ENCODE measurements around the gene OR51A4. TPM values are rescaled to one million over a fixed set of nuclear protein-coding genes. Genes with fewer than 3 reads are reported as not detected.

OR51A4 gene
- total RNA-seq, 1 donor from 2014 or later = not detected

DNA sequence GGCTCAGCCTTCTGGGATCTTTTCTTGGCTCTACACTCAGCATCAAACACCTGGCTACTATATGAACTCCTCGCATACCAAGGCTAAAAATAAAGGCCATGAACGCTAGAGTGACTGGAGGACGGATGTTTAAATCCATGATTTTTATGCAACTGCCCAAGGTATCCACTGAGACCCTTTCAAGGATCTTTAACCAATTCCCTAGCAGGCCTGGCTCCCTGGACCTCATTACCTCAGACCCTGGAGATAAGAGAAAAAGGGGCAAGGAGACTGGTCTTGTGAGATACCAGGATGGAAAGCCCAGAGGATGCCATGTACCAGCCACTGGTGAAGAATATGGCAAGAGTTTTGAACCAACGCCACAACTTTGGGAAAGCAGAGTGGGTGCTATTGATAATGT is 28.2 kb downstream of the OR51A4 start, which contains the start of gene OR51G2:
OR51G2 (minus strand) TSS at position 101 of the 400 bp plus-strand sequence. CDS start 3,687 bp downstream, outside the sequence.
- Histone ChIP-seq H3K27me3 (no peaks in the 10 kb centered on the region), H3K4me2 (no peak within 1 kb of the TSS), H3K36me3 (no peaks in the 10 kb centered on the region), H2AFZ (replicated peaks) (no peak within 1 kb of the TSS), H4K20me1 (ENCODE audit: low read depth) (no peaks in the 10 kb centered on the region), H3K9me3 (ENCODE audit: low read depth) (no peaks in the 10 kb centered on the region), H3K4me3 (no peak within 1 kb of the TSS), H3K27ac (no peak within 1 kb of the TSS), H3K9ac (no peak within 1 kb of the TSS), H3K79me2 (ENCODE audit: low read depth) (no peaks in the 10 kb centered on the region), H3F3A (ENCODE audit: low read depth) (no peaks in the 10 kb centered on the region), H3K4me1 (no peaks in the 10 kb centered on the region)
- no peaks in the 10 kb centered on the region for H3K4me1 Mint-ChIP-seq
- no peak for TF ChIP-seq EZH2phosphoT487 (IDR thresholded peaks at IDR 0.05)
- no peak for TF ChIP-seq EZH2 (IDR thresholded peaks at IDR 0.05)
- TF ChIP-seq, protein P1, sequence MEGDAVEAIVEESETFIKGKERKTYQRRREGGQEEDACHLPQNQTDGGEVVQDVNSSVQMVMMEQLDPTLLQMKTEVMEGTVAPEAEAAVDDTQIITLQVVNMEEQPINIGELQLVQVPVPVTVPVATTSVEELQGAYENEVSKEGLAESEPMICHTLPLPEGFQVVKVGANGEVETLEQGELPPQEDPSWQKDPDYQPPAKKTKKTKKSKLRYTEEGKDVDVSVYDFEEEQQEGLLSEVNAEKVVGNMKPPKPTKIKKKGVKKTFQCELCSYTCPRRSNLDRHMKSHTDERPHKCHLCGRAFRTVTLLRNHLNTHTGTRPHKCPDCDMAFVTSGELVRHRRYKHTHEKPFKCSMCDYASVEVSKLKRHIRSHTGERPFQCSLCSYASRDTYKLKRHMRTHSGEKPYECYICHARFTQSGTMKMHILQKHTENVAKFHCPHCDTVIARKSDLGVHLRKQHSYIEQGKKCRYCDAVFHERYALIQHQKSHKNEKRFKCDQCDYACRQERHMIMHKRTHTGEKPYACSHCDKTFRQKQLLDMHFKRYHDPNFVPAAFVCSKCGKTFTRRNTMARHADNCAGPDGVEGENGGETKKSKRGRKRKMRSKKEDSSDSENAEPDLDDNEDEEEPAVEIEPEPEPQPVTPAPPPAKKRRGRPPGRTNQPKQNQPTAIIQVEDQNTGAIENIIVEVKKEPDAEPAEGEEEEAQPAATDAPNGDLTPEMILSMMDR (IDR thresholded peaks at IDR 0.05) = no peak
- no peaks in the 10 kb centered on the region for H3K27me3 Mint-ChIP-seq (ENCODE audit: insufficient read depth, low read depth)
- no peaks in the 10 kb centered on the region for H3K36me3 Mint-ChIP-seq
- no peak for DNase-seq (ENCODE audit: low spot score)
- no peak within 1 kb of the TSS for H3K27ac Mint-ChIP-seq
- H3K4me3 Mint-ChIP-seq = no peak within 1 kb of the TSS
- no peaks in the 10 kb centered on the region for H3K9me3 Mint-ChIP-seq

DNA sequence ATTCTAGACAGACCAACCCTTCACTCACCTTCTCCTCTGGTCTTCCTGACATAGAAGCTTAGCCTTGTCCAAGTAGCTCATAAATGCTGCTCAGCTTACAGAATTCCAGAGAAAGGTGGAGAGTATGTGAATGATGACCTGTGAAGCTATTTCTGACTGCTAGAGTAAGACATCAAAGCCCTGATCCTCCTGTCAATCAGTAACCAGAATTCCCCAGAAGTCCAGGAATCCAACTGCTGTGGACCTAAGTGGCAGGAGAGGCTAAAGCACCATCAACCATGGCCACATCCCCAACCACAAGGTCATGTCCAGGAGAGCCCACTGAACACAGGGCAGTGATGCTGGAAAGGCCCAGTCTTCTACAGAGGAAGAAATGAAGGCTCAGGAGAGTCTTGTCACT is 30.8 kb downstream of the OR51A4 start:
- Mint-ChIP-seq H3K9me3 (no peaks in the 10 kb centered on the region), H3K27ac (no peak overlapping the region), H3K4me3 (no peak overlapping the region)

DNA sequence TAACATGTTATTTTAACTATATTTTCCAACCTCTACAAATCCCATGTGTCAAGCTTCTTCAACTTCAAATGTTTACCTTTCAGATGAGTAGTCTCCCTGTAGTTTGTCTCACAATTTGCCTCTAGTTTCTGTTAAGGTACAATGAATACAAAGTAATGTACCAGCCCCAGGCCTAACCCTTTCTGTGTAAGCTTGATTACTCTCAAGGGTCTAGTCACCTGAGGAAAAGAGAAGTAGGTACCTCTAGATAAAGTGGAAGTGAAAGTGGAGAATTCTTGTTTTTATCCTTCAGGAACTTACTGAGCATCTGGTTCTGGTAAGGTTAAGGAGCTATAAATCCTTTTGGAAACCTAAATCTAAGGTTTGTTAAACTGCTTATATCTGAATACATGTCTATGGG is 43.9 kb downstream of the OR51A4 start, which contains the start of gene OR51A7:
OR51A7 (plus strand) TSS at position 300 of the 400 bp plus-strand sequence. CDS start 3,587 bp downstream, outside the sequence.
- Mint-ChIP-seq H3K9me3 (no peaks in the 10 kb centered on the region), H3K27ac (no peak within 1 kb of the TSS), H3K4me3 (no peak within 1 kb of the TSS), H3K4me1 (no peaks in the 10 kb centered on the region), H3K36me3 (no peaks in the 10 kb centered on the region), H3K27me3 (ENCODE audit: insufficient read depth, low read depth) (no peaks in the 10 kb centered on the region)
- no peak within 1 kb of the TSS for H3K4me2 ChIP-seq
- H3K79me2 ChIP-seq (ENCODE audit: low read depth) = no peaks in the 10 kb centered on the region
- no peaks in the 10 kb centered on the region for H4K20me1 ChIP-seq (ENCODE audit: low read depth)
- no peak within 1 kb of the TSS for H3K9ac ChIP-seq
- H3K36me3 ChIP-seq = no peaks in the 10 kb centered on the region
- no peak within 1 kb of the TSS for H2AFZ ChIP-seq (replicated peaks)
- no peaks in the 10 kb centered on the region for H3K4me1 ChIP-seq
- H3F3A ChIP-seq (ENCODE audit: low read depth) = no peaks in the 10 kb centered on the region
- TF ChIP-seq EZH2 (IDR thresholded peaks at IDR 0.05) = no peak
- TF ChIP-seq, protein P1 (IDR thresholded peaks at IDR 0.05) = no peak
- no peak for TF ChIP-seq EZH2phosphoT487 (IDR thresholded peaks at IDR 0.05)
- no peaks in the 10 kb centered on the region for H3K27me3 ChIP-seq
- no peak within 1 kb of the TSS for H3K4me3 ChIP-seq
- no peak within 1 kb of the TSS for H3K27ac ChIP-seq
- DNase-seq (ENCODE audit: low spot score) = no peak
- no peaks in the 10 kb centered on the region for H3K9me3 ChIP-seq (ENCODE audit: low read depth)

More for the DNA sequence above, 30.8 kb downstream of the OR51A4 start:
- Histone ChIP-seq H3K27me3 (no peaks in the 10 kb centered on the region), H3K9me3 (ENCODE audit: low read depth) (no peaks in the 10 kb centered on the region), H3F3A (ENCODE audit: low read depth) (no peaks in the 10 kb centered on the region), H3K4me1 (no peaks in the 10 kb centered on the region), H3K79me2 (ENCODE audit: low read depth) (no peaks in the 10 kb centered on the region), H3K36me3 (no peaks in the 10 kb centered on the region), H3K9ac (no peak overlapping the region), H2AFZ (replicated peaks) (no peak overlapping the region), H3K27ac (no peak overlapping the region), H3K4me3 (no peak overlapping the region), H3K4me2 (no peak overlapping the region), H4K20me1 (ENCODE audit: low read depth) (no peaks in the 10 kb centered on the region)
- Mint-ChIP-seq H3K27me3 (ENCODE audit: insufficient read depth, low read depth) (no peaks in the 10 kb centered on the region), H3K4me1 (no peaks in the 10 kb centered on the region), H3K36me3 (no peaks in the 10 kb centered on the region)
- TF ChIP-seq, protein P1 (IDR thresholded peaks at IDR 0.05) = no peak
- no peak for TF ChIP-seq EZH2 (IDR thresholded peaks at IDR 0.05)
- no peak for TF ChIP-seq EZH2phosphoT487 (IDR thresholded peaks at IDR 0.05)
- DNase-seq (ENCODE audit: low spot score) = no peak

Other genes starting within 250 kb of the OR51A4 start
- not detected in 2 replicates for gene OR51E2, start 249.8 kb downstream of the OR51A4 start, total RNA-seq (ENCODE audit: low replicate concordance)
- gene MMP26, start 242.8 kb downstream of the OR51A4 start, total RNA-seq (ENCODE audit: low replicate concordance) = not detected in 2 replicates
- not detected in 2 replicates for gene OR51F1, start 177.7 kb downstream of the OR51A4 start, total RNA-seq (ENCODE audit: low replicate concordance)
- gene OR52R1, start 143.2 kb downstream of the OR51A4 start, total RNA-seq (ENCODE audit: low replicate concordance) = not detected in 2 replicates
- gene OR51F2, start 126.3 kb downstream of the OR51A4 start, total RNA-seq (ENCODE audit: low replicate concordance) = not detected in 2 replicates
- not detected in 2 replicates for gene OR51S1, start 98.4 kb downstream of the OR51A4 start, total RNA-seq (ENCODE audit: low replicate concordance)
- not detected in 2 replicates for gene OR51T1, start 65.7 kb downstream of the OR51A4 start, total RNA-seq (ENCODE audit: low replicate concordance)
- not detected in 2 replicates for gene OR51A7, start 43.8 kb downstream of the OR51A4 start, total RNA-seq (ENCODE audit: low replicate concordance)
- not detected in 2 replicates for gene OR51G2, start 28.3 kb downstream of the OR51A4 start, total RNA-seq (ENCODE audit: low replicate concordance)
- gene OR51G1, start 23.3 kb downstream of the OR51A4 start, total RNA-seq (ENCODE audit: low replicate concordance) = not detected in 2 replicates
- gene OR51A2, start 8.1 kb upstream of the OR51A4 start, total RNA-seq (ENCODE audit: low replicate concordance) = not detected in 2 replicates
- gene OR51L1, start 47.2 kb upstream of the OR51A4 start, total RNA-seq (ENCODE audit: low replicate concordance) = not detected in 2 replicates
- gene OR52J3, start 98.9 kb upstream of the OR51A4 start, total RNA-seq (ENCODE audit: low replicate concordance) = not detected in 2 replicates
- not detected in 2 replicates for gene OR52E2, start 112.0 kb upstream of the OR51A4 start, total RNA-seq (ENCODE audit: low replicate concordance)
- gene OR52E1, start 122.0 kb upstream of the OR51A4 start, total RNA-seq (ENCODE audit: low replicate concordance) = not detected in 2 replicates
- not detected in 2 replicates for gene OR52A5, start 190.8 kb upstream of the OR51A4 start, total RNA-seq (ENCODE audit: low replicate concordance)
- gene OR52A1, start 207.2 kb upstream of the OR51A4 start, total RNA-seq (ENCODE audit: low replicate concordance) = not detected in 2 replicates